NCI-H1694 treated with DMSO at 0.1 percent for 48 hours (cell line): ENCODE results near the gene MREG.

ENCODE experiments used
- DNase-seq: peaks from one replicate; lab custom pipeline; 2025; lab: John Stamatoyannopoulos, UW

Gene MREG

GRCh38 chr2:215918901-215919599 is 94.3 kb downstream of the MREG start:
- no peak for DNase-seq

DNA sequence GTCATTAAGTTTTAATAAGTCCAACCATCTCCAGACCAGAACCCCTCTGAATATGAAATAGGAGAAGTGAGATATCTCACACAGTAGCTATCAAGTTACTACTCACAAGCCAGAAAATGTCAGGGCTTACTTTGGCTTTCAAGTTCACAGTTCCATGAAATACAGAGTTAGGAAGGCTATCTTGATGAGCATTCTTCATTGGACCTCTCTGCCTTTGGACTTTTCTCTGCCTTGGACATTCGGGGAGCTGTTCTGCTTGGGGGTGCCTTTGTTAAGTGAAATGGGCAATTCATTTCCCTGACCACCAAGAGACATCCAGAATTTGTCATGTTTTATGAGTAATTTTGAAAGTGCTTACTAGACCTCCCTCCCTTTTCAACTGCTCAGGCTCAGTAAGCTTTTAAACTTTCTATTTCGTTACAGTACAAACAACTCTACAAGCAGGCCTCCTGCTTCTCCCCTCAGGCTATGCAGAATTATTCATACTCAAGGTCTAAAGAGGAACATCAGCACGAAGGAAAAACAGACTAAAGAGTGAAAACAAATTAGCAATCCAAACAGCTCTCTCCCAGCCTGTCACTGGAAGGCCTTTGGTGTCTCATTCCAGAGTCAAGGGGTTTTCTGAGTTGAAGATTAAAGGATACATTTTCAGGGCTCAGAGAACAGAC is 95.3 kb downstream of the MREG start:
- no peak for DNase-seq

GRCh38 chr2:215915441-215915840 is 97.9 kb downstream of the MREG start:
- no peak for DNase-seq

DNA sequence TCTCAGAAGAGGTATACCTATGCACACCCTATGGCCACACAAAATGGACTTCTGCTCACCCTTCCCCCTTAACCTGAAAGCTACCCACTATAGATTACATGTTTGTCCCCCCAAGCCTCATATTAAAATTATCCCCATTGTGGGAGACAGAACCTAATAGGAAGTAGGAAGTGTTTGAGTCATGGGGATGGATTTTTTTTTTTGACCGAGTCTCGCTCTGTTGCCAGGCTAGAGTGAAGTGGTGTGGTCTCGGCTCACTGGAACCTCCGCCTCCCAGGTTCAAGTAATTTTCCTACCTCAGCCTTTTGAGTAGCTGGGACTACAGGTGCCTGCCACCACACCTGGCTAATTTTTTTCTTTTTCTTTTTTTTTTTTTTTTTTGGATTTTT is 98.6 kb downstream of the MREG start:
- DNase-seq: no peak

DNA sequence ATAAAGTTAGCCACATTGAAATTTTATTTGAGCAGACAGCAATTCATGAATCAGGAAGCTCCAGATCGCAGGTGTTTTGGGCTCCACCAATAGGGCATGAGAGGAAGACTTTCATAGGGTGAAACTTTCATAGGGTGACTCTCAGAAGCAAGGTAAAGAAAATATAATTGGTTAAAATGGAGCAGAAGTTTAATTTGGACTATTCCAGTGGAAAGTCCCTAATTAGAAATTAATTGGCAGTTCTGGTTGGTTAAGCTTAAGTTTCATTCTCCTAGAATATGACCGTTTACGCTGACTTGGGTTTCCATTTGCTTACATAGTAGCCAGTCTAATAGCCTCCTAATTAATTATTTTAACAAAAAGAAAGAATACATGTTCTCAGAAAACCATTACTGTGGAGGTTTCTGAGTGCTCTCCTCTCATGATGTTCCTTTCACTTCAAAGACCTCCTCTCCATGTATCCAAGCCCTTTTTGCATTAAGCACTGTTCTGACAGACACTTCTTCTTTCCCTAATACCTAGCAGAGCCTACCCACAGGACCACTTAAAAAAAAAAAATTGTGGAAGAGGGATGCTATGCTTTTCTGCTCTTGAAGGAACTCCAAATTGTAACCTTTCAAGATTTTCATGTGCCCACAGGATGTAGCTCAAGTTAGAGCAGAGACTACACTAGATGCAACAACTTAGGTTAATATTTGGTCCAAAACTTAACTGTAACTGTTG is 99.1 kb downstream of the MREG start:
- DNase-seq: no peak

- DNase-seq: no peak
Observed at GRCh38 chr2:215912299-215912842, 101.0 kb downstream of the MREG start.

DNA sequence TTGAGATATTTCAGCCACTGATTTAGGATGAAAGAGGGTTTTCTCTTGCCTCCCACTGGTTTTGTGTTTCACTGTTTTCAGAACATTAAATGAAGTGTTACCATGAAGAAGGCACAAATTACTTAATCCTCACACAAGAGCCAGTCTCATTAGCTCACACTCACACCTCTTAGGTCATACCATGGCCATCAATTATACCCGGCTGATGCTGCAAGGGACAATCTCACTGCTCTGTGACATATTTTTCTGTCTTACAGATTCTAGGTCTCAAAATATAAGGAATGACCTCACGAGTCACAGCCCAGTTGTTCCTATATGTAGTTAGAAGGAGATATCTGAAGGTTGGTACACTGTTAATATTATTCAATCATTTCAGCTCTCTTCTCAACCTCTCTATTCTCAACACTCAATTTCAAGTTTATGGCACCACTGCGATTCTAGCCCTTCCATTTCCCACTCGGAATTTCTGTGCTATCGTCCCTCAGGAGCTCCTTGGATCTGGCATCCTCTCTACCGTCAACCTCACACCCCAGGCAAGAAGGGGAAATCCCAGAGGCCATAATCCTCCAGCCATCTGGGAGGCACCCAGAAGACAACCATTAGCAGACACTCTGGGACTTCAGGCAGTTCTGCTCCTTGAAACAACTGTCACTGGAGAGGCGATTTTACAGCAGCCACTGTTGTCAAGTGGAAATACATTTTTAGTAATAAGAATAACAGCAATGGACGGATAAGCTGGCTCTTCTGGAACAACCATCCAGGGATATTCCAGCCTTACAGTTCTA is 101.9 kb downstream of the MREG start:
- DNase-seq: no peak

- no peak for DNase-seq
Observed at GRCh38 chr2:215910180-215910579, 103.2 kb downstream of the MREG start.

GRCh38 chr2:215907147-215907546 is 106.2 kb downstream of the MREG start:
- DNase-seq: no peak

DNA sequence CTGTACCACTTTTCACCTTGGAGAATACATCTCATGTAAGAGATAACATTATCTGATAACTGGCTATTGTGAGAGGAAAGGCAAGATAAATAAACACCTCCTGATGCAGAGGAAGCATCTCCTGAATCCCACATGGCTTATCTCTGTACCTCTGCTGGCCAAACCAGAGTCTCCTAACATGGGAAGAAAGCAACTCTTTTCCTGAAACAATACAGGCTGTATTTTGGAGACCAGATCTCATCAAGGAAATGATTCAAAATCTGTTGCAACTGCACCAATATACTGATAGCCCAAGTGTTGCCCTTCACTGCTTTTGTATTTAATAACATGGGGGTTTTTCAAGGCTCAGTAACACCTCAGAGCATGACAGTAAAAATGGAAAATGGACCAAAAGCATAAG is 106.9 kb downstream of the MREG start:
- DNase-seq: no peak

DNA sequence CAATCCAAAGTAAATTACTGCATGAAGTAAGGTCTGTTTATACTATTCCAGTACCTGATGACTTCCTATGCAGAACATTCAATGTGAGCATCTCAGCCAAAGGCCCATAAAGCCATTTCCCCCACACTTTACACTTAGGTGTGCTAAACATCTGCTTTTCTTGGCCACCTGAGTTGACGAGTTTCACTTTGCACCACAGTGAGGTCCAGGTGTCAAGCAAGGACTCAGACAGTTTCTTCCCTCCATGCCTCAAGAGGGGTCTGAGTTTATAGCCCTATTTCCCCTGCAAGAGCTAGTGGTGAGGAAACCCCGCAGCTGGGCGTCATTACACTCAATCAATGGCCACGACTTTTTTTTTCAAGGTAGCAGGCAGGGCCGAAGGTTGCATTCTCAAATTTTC is 107.7 kb downstream of the MREG start:
- DNase-seq: no peak

DNA sequence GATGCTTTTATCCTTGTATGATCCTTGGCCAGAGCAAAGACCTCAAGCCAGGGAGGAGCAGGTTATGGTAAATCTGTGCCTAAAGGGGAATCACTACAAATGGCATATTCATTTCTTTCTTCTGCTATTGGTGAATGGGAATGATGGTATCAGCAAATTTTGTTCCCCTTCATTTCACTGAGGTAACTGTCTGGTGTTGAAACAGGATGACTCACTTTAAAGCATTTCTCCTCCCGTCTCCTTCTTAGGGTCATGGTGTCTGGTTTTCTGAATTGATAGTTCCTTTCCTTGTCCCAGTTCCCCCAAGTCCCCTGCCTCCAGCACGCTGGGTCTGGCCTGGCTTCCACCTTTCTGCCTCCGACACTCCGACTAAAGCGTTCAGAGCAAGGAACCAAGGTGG is 109.2 kb downstream of the MREG start:
- DNase-seq: no peak

GRCh38 chr2:215903203-215903602 is 110.1 kb downstream of the MREG start:
- DNase-seq: no peak

DNA sequence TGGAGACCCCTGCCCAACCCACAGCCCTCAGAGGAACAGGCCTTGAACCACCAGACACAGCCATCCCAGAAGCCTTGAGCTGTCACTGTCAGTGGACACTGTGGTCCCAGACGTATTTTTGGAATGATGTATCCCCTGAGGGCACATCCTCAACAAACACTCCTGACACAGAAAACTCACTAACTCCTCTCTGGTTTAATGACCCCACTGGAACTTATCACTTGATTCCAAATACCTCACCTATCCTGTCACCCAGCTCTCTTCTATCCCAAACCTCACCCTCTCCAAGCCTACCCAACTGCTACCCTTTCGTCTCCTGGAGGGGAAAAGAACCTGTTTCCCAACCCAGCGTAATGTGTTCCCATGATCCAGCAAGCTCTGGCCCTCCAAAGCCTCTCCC is 111.6 kb downstream of the MREG start:
- DNase-seq: no peak

- no peak for DNase-seq
Observed at GRCh38 chr2:215900843-215901242, 112.5 kb downstream of the MREG start.

GRCh38 chr2:215900203-215900611 is 113.1 kb downstream of the MREG start:
- no peak for DNase-seq

GRCh38 chr2:215899141-215900074 is 113.9 kb downstream of the MREG start:
- DNase-seq: no peak

- no peak for DNase-seq
Observed at GRCh38 chr2:215898363-215898762, 115.0 kb downstream of the MREG start.

DNA sequence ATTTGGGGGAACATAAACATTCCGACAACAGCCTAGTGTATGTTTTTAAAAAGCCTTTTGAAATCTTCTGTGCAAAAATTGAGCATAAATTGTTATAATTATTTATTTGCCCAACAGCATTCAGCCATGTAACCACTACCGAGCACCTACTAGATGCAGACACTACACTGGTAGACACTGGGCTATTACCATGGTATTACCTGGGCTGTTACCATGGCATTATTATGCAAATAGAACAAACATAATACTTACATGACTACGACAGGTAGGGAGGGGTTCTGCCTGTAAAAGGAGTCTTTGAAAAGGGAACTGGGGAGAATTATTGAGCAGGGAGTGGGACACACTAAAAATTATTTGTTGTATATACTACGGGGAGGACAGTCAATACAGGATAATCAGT is 116.4 kb downstream of the MREG start:
- DNase-seq: no peak

DNA sequence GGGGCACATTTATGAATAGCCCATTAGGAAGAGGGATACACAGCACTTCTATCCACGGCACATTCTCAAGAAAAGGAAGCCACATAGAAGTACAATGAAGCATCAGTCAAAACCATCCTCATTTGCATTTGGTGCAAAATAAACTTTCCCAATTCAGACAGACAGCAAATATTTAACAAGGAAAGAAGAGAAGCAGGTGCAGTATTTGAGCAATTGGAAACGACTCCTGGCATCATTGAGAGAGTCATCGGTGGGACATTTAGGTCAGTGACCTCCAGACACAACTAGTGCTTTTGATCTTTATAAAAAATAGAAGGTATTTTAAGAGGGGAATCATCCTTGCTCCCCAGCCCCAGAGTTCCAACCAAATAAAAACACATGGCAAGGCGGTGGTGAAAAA is 118.0 kb downstream of the MREG start:
- no peak for DNase-seq
